HG02642 (cell line): ENCODE data around the gene TMEM40.
"Not testable (repeated sequence)": the region's sequence is repeated elsewhere in the genome, so short reads cannot be mapped to it uniquely, and the experiment has no call there.

ENCODE experiments used
- ATAC-seq: cut with Tn5 transposase; IDR thresholded peaks from one replicate; pipeline ENCODE4 v1.9.1; 2021; ENCODE audit warnings: mild to moderate bottlenecking; ENCODE audit not compliant: unreplicated experiment, poor library complexity

TMEM40 gene

GRCh38 chr3:12777171-12777570 is 18.1 kb upstream of the TMEM40 start:
- no peak for ATAC-seq

DNA sequence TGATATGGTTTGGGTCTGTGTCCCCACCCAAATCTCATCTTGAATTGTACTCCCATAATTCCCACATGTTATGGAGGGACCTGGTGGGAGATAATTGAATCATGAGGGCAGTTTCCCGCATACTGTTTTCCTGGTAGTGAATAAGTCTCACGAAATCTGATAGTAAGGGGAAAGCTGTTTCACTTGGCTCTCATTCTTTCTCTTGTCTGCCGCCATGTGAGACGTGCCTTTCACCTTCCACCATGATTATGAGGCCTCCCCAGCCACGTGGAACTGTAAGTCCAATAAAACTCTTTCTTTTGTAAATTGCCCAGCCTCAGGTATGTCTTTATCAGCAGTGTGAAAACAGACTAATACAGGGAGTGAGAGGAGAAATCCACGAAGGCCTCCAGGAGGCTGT is 16.9 kb upstream of the TMEM40 start:
- ATAC-seq: not testable (repeated sequence)

DNA sequence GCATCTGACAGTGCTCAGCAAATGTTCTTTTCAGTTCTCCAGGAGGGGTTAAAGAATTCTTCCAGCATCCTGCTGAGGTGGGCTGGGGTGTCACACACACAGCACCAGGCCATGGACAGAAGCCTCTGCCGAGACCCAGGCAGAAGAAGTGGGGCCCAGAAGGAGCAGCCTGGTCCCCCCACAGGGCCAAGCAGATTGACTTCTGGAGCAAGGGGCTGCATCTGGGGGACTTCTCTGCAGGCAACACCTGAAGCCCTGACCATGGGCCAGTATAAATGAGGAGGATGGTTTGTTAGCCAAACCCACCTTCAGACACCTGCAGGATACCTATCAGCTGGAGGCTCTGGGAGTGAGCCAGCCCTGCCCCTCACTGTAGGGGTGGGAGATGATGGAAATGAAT is 16.2 kb upstream of the TMEM40 start:
- ATAC-seq: no peak

- ATAC-seq: no peak
These were observed 15.6 kb upstream of the TMEM40 start for GRCh38 chr3:12774619-12775018.

GRCh38 chr3:12773710-12774086 is 14.6 kb upstream of the TMEM40 start:
- no peak for ATAC-seq

DNA sequence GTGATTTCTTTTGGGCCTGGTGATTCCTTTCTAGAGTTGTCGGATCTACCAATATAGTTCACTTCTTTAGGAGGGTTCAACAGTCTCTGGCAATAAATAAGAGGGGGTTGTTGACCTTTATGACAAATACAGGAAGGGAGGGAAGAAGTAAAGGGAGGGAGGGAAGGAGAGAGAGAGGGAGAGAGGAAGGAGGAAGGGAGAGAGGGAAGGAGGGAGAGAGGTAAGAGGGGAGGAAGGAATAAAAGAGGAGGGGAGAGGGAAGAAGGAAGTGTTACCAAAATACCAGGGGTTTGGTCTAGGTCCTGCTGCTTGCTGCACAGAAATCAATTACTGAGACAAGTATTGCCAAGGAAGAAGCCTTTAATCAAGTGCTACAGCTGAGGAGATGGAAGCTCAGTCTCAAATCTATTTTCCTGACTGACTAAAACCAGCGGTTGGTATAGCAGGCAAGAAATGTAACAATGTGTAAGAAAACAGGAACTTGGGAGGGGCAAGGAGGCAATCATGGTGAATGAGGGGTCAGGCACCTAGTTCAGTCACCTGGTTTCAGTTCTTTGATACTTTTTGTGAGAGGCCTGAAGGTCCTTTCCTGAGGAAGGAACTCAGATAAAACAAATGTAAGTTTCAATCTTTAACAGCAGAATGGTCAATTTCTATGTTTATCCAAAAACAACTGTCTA is 14.1 kb upstream of the TMEM40 start:
- no peak for ATAC-seq

DNA sequence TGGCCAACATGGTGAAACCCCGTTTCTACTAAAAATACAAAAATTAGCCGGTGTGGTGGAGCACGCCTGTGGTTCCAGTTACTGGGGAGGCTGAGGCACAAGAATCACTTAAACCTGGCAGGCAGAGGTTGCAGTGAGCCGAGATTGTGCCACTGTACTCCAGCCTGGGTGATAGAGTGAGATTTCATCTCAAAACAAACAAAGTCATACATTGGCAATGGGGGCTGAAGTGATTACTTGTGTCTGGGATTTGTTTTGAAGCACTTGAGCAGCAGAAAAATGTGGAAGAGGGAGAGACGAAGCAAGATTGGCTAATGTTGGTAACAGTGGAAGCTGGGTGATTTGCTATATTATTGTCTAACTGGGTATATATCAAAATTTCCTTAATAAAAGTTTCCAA is 13.4 kb upstream of the TMEM40 start:
- no peak for ATAC-seq

DNA sequence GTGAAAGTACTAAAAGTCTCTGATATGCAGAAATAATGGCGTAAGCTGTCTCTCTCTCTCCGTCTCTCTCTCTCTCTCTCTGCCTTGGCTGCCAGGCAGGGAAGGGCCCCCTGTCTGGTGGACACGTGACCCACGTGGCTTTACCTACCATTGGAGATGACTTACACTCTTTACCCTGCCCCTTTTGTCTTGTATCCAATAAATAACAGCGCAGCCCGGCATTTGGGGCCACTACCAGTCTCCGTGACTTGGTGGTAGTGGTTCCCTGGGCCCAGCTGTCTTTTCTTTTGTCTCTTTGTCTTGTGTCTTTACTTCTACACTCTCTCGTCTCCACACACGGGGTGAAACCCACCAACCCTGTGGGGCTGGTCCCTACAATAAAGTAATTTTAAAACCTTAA is 12.2 kb upstream of the TMEM40 start:
- ATAC-seq: no peak

DNA sequence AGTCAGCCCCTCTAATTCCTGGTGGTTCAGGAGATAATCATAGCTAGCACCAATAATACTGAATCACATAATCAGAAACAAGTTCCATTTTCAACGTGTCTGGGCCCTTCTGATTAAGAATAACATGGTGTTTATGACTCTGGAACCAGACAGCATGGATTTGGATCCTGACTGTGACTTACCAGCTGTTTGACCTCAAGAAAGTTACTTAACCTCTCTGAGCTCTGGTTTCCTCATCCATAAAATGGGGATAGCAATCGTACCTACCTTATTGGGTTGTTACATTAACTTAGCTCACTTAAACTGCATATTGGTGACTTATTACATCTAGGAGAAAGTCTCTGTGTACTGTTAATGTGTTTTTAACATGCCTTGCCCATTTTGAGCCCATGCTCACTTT is 10.7 kb upstream of the TMEM40 start:
- no peak for ATAC-seq

GRCh38 chr3:12768579-12769527 is 9.8 kb upstream of the TMEM40 start:
- no peak for ATAC-seq

DNA sequence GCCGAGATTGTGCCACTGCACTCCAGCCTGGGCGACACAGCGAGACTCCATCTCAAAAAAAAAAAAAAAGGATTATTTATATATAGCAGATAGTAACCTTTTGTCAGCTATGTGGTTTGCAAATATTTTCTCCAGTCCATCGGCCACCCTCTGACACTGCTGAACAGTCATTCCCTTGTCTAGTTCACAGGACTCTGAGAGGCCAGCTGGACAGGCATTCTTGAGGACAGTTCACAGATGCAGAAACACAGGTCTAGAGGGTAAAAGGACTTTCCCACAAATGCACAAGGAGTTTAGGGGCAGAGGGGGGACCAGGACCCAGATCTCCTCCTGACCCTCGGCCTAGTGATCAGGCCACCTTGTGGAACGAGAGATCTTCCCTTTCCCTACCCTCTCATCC is 7.5 kb upstream of the TMEM40 start:
- ATAC-seq: no peak

GRCh38 chr3:12764171-12764776 is 5.2 kb upstream of the TMEM40 start:
- no peak for ATAC-seq

DNA sequence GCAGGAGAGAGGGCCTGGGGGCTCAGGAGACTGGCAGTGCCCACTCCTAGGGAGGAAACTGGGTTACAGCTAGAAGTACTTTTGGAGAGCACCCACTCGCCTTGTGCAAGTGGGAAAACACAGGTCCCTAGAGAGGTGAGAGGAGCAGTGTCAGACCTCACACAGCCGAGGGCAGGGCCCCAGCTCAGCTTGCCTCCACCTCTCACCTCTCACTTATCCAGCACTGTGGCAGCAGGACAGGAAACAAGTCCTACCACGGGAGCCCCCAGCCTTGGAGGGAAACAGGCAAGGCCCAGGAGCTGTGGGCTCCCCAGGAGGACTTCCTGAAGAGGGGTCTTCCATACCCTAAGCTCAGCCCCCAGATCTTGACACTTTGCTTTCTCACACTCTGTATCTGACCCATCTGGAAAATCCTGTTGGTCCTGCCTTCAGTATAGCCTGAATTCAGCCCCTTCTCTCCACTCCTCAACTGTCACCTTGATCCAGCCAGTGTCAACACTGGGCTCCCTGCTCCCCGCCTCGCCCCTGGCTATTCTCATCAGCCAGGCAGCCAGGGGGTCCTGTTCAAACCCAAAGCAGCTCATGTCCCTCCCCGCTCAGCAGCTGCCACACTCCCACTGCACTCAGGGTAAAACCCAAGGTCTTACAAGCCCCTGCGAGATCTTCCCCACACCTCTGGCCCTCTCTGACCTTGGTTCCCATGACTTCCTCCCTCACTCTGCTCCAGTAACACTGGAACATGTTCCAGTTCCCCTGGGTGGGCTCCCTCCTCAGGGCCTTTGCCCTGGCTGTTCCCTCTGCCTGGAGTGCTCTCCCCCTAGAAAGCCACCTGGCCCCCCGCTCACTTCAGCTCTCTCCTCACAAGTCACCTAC is 870 bp upstream of the TMEM40 start:
- no peak for ATAC-seq

DNA sequence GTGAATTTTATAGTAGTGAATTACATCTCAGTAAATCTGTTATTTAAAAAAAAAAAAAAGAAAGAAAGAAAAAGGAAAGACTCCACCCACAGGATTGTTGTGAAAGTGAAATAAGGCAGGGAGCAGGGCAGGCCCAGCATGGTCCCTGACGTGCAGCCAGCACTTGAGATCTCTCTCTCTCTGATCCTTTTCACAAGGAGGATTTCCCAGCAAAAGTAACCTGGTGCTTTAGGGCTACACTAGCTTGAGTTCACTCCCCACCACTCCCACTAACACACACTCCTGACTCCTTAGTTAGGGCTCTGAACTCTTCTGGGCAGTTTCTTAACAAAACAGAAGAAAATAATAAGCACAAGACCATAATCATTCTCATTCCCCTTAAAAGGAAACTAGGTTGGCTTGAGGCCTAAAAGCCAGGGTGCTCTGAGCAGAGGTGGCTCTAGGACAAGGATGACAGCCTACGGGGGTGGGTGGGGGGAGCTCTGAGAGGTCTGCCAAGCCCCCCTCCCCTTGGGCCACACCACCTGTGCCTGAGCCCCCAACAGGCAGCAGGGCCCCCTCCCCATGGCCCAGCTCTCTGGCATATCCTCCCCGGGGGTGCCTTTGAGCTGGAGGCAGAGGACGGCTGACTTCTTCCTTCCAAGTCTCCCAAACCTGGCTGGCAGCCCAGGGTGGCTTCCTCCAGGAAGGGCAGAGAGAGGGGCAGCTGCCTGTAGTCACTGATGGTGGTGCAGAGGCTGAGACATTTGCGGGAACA is 856 bp downstream of the TMEM40 start:
- no peak for ATAC-seq

DNA sequence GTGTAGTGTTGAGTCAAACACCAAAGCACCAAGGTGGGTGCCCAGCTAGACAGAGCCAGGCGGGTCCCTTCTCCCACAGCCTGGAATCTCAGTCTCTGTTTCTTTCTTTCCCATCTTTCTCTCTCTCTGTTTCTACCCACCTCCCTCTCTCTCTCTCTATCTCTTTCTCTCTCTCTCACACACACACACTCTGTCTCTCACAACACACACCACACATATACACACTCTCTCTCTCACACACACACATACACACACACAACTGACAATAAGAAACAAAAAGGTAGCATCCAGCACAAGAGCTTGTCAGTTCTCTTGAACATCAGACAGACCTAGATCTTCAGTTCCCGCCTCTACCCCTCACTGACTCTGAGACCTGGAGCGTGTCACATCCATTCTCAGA is 2.4 kb downstream of the TMEM40 start:
- no peak for ATAC-seq

GRCh38 chr3:12756175-12756574 is 2.9 kb downstream of the TMEM40 start:
- ATAC-seq: no peak

DNA sequence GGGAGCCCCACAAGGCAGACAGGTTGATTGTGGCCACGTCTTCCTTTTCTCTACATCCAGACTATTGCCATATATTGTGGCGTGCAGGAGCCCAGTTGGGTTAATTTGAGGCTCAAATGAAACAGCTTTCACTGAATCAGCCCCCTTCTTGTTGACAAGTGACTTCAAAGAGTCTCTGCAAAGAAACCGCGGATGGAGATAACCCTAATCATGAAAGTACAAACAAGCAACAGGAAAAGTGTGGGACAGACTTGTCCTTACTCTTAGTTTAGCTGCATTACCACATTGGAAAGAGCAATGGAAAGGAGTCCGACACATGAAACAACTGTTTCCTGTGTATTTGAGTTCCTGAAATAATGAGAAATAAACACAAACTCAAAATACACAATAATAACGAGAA is 3.3 kb downstream of the TMEM40 start:
- ATAC-seq: no peak

DNA sequence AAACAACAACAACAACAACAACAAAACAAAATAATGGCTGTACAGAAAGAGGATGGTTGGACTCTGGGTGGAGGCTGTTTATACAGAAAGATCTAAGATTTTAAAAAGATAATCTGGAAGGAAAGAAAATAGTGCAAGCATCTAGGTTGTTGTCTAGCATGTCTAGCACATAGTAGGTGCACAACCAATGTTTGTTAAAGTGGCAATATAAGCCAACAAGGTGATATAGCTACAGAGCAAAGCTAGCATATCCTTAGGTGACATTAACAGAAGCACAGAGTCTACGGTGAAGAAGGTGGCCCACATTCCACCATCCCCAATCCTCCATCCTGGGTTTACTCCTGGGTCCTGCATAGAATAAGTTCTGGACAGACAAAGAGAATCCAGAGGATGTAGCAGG is 4.7 kb downstream of the TMEM40 start:
- ATAC-seq: no peak

- ATAC-seq: no peak
These were observed 5.6 kb downstream of the TMEM40 start for GRCh38 chr3:12753275-12754028.
